Muscle layer of colon (tissue), 2 donors: Measurements from ENCODE around the gene DQX1.

Experiments used
- H3K27ac ChIP-seq: one replicate; pipeline ENCODE4 v1.7.0; 2013; ENCODE audit warnings: low read depth, mild to moderate bottlenecking, low read length, moderate library complexity
- H3K27me3 ChIP-seq, 2 donors: one replicate each; pipeline ENCODE4 v1.7.0; 2013; ENCODE audit warnings: low read length in 2 of 2, mild to moderate bottlenecking in 2 of 2; ENCODE audit not compliant: insufficient read depth in 2 of 2, control insufficient read depth in 1 of 2
- H3K36me3 ChIP-seq: one replicate; pipeline ENCODE4 v1.7.0; 2013; ENCODE audit warnings: mild to moderate bottlenecking, low read length; ENCODE audit not compliant: insufficient read depth
- H3K4me1 ChIP-seq: one replicate; pipeline ENCODE4 v1.7.0; 2013; ENCODE audit warnings: mild to moderate bottlenecking, low read length; ENCODE audit not compliant: insufficient read depth
- H3K4me3 ChIP-seq, 2 donors: one replicate each; pipeline ENCODE4 v1.7.0; 2013; ENCODE audit warnings: low read length in 2 of 2, low read depth in 1 of 2, mild to moderate bottlenecking in 1 of 2, moderate library complexity in 1 of 2
- H3K9ac ChIP-seq: one replicate; pipeline ENCODE4 v1.7.0; 2013; ENCODE audit warnings: low read length
- H3K9me3 ChIP-seq: one replicate; pipeline ENCODE4 v1.7.0; 2013; ENCODE audit warnings: mild to moderate bottlenecking, low read length
- donor health status: abdominal sarcoma.
- donor health status: Adenocarcinoma of cecum.

DQX1 gene

DNA sequence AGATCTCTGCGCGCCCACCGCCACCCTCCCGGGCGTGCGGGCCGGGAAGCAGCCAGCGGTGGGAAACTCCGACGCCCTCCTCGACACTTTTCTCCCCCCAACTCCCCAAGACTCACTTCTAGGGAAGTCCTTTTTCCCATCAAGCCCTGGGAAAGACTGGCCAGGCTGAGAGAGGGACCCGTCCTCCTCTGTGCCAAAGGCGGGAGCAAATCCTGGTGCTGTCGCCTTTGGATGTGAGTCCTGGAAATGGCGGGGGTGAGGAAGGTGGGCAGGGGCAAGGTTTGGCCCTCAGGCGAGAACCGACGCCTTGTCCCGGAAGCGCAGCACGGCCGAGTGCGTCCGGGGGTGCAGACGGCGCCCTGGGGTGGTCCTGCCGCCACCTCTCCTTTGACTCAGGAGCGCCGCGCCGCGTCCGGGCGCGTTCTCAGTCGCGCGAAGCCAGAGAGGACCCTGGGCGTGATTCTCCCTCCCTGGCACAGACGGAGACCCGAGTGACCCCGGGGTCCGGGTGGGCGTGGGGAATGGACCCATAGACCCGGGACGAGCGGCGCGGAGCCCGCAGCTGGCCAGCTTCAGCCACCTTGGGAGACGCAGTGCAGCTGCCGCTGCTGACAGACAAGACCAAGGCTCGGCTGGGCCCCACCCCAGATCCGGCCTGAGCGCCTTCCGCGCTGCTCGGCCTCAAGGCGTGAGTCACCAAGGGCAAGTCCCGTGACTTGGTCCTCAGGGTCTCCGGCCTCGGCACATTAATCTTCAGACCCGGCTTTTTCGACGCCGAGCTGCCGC, 23.1 kb downstream of the DQX1 start:
- Histone ChIP-seq H3K27me3 (peaks cover 24 to 71% of the 10 kb centered on the region in 2 donors), H3K4me1 (peaks cover 29% of the 10 kb centered on the region), H3K4me3 (peak overlapping the region; percentile 43 to 45), H3K27ac (no peak overlapping the region), H3K9me3 (no peaks in the 10 kb centered on the region), H3K36me3 (peaks cover 14% of the 10 kb centered on the region), H3K9ac (no peak overlapping the region)

GRCh38 chr2:74502147-74502719, 23.8 kb downstream of the DQX1 start:
- peak overlapping the region; percentile 43 to 45 for H3K4me3 ChIP-seq
- peaks cover 29 to 78% of the 10 kb centered on the region in 2 donors for H3K27me3 ChIP-seq
- no peak overlapping the region for H3K27ac ChIP-seq
- peaks cover 14% of the 10 kb centered on the region for H3K36me3 ChIP-seq
- H3K9ac ChIP-seq: no peak overlapping the region
- peaks cover 33% of the 10 kb centered on the region for H3K4me1 ChIP-seq
- no peaks in the 10 kb centered on the region for H3K9me3 ChIP-seq

GRCh38 chr2:74501335-74502071, 24.5 kb downstream of the DQX1 start:
- no peak overlapping the region for H3K9ac ChIP-seq
- H3K27me3 ChIP-seq: peaks cover 29 to 82% of the 10 kb centered on the region in 2 donors
- no peak overlapping the region for H3K27ac ChIP-seq
- H3K4me1 ChIP-seq: peaks cover 28% of the 10 kb centered on the region
- peaks cover 14% of the 10 kb centered on the region for H3K36me3 ChIP-seq
- H3K9me3 ChIP-seq: no peaks in the 10 kb centered on the region
- no peak overlapping the region for H3K4me3 ChIP-seq

DNA sequence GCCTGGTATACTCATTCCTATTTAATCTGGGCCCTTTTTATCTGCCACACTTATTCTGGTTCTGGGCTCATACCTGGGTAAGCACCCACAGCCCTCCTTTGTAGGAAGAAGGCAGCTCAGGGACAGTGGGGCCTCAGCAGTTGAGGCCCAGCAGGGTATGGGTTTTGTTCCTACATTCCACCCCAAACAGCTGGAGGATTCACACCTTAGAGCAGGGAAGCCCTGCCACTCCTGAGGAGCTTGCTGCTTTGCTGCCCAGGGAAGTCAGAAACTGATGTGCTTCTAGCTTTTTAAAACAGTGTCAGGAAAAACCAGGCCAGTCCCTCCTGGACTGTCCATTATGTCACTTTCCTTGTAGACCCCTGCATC, 25.5 kb downstream of the DQX1 start:
- Histone ChIP-seq H3K27ac (no peak overlapping the region), H3K4me3 (no peak overlapping the region), H3K9me3 (no peaks in the 10 kb centered on the region), H3K36me3 (peaks cover 14% of the 10 kb centered on the region), H3K9ac (no peak overlapping the region), H3K4me1 (peaks cover 19% of the 10 kb centered on the region), H3K27me3 (peaks cover 29 to 82% of the 10 kb centered on the region in 2 donors)

- peaks cover 16% of the 10 kb centered on the region for H3K4me1 ChIP-seq
- peak overlapping the region in 1 of 2 donors; percentile 5 for H3K4me3 ChIP-seq
Measured at GRCh38 chr2:74499940-74500577, 26.0 kb downstream of the DQX1 start.

DNA sequence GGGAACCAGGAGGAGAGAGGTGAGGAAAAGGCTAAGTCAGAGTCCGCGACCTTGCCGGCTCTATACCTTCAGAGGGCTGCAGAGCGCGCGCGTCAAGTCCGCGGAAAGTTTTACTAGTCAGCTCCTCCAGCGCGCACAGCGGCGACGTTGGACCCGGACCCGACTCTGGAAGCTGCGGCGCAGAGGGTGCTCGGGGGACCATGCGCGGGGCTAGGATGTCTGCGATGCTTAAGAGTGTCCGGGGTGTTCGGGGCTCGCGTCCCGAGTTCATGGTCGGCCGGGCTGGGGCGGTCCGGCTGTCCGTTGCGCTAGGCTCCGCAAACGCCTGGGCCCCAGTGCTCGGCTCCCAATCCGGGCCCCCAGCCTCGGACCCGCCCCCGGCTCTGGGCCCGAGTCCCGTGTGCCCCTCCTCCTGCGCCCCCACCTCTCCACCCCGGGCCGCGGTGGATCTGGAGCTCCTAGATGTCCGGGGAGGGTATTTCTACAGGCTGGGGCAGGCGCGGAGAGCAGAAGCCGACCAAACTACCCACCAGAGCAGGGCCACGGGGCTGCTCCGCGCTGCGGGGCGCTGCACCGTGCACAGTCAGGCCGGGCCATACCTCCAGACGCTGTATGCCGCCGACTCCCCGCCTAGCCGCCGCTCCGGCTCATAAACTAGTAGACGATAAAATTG, 26.6 kb downstream of the DQX1 start, which contains the start of gene LBX2:
Gene LBX2 (minus strand): TSS at position 337 of the 673 bp plus-strand sequence. CDS start 66 bp downstream, at position 271.
- H3K27me3 ChIP-seq: peaks cover 24 to 75% of the 10 kb centered on the region in 2 donors
- no peak within 1 kb of the TSS for H3K27ac ChIP-seq
- H3K4me3 ChIP-seq: peak within 1 kb of the TSS; percentile 5 to 38
- peaks cover 2% of the 10 kb centered on the region for H3K36me3 ChIP-seq
- H3K9me3 ChIP-seq: no peaks in the 10 kb centered on the region
- H3K4me1 ChIP-seq: peaks cover 16% of the 10 kb centered on the region
- no peak within 1 kb of the TSS for H3K9ac ChIP-seq

More at GRCh38 chr2:74499940-74500577, 26.0 kb downstream of the DQX1 start:
- H3K9me3 ChIP-seq: no peaks in the 10 kb centered on the region
- peaks cover 9% of the 10 kb centered on the region for H3K36me3 ChIP-seq
- H3K27me3 ChIP-seq: peaks cover 29 to 82% of the 10 kb centered on the region in 2 donors
- H3K9ac ChIP-seq: no peak overlapping the region
- H3K27ac ChIP-seq: no peak overlapping the region

GRCh38 chr2:74498500-74499266, 27.3 kb downstream of the DQX1 start:
- H3K36me3 ChIP-seq: peaks cover 4% of the 10 kb centered on the region
- H3K27me3 ChIP-seq: peaks cover 22 to 68% of the 10 kb centered on the region in 2 donors
- H3K9ac ChIP-seq: no peak overlapping the region
- H3K9me3 ChIP-seq: no peaks in the 10 kb centered on the region
- peak overlapping the region in 1 of 2 donors; percentile 38 for H3K4me3 ChIP-seq
- no peak overlapping the region for H3K27ac ChIP-seq
- H3K4me1 ChIP-seq: peaks cover 16% of the 10 kb centered on the region

DNA sequence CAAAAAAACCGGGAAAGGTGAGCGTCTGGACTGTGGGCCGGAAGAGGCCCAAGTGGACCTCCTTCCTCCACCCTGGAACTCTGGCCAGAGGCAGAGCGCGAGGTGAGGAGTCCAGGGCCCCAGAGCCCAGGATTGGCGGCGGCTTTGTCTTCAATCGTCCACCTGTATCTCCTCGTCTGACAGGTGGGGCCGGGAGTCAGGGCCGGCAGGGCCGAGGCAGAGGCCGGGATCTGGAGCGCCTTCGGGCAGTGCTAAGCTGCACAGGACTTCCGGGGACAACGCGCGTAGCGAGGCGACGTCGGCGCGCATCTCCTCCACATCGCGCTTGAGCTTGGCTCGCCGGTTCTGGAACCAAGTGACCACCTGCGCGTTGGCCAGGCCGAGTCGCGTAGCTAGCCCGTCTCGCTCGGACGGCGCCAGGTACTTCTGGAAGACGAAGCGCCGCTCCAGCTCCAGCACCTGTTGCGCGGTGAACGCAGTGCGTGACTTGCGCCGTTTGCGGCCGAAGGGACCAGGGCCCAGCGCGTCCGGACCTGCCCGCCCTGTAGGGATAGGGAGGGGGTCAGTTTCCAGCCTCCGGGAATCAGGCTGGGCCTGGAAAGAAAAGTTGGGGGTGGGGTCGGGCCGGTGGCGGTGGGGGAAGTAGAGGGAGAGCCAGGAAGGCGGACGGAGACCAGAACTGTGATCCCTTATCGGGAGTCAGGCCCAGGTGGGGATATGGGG, 28.1 kb downstream of the DQX1 start:
- no peak overlapping the region for H3K27ac ChIP-seq

GRCh38 chr2:74496997-74497776, 28.8 kb downstream of the DQX1 start:
- no peaks in the 10 kb centered on the region for H3K9me3 ChIP-seq
- peaks cover 16% of the 10 kb centered on the region for H3K4me1 ChIP-seq
- H3K27ac ChIP-seq: no peak overlapping the region
- H3K36me3 ChIP-seq: peaks cover 18% of the 10 kb centered on the region
- H3K27me3 ChIP-seq: peaks cover 22 to 54% of the 10 kb centered on the region in 2 donors
- H3K9ac ChIP-seq: no peak overlapping the region
- peak overlapping the region; percentile 18 to 38 for H3K4me3 ChIP-seq

More for the DNA sequence above, 28.1 kb downstream of the DQX1 start:
- Histone ChIP-seq H3K4me1 (peaks cover 16% of the 10 kb centered on the region), H3K36me3 (peaks cover 10% of the 10 kb centered on the region), H3K9me3 (no peaks in the 10 kb centered on the region), H3K27me3 (peaks cover 22 to 61% of the 10 kb centered on the region in 2 donors), H3K4me3 (peak overlapping the region; percentile 18 to 38), H3K9ac (no peak overlapping the region)
